ENCODE data around the gene PNCK. TPM values are rescaled to one million over a fixed set of nuclear protein-coding genes. Genes with fewer than 3 reads are reported as not detected.

The PNCK gene
- total RNA-seq, 1 donor from 2014 or later: 0.99 TPM

- DNase-seq: no peak
Measured at GRCh38 chrX:153626863-153627674, 46.5 kb downstream of the PNCK start.

GRCh38 chrX:153626025-153626633 lies 47.5 kb downstream of the PNCK start:
- no peak for DNase-seq

GRCh38 chrX:153625271-153626024 lies 48.2 kb downstream of the PNCK start:
- no peak for DNase-seq

- no peak for DNase-seq
Measured at GRCh38 chrX:153624196-153625091, 49.2 kb downstream of the PNCK start.

- no peak for DNase-seq
Measured at GRCh38 chrX:153623310-153624029, 50.1 kb downstream of the PNCK start.

GRCh38 chrX:153622661-153623309 lies 50.8 kb downstream of the PNCK start:
- no peak for DNase-seq

- DNase-seq: no peak
Measured at GRCh38 chrX:153621949-153622598, 51.5 kb downstream of the PNCK start.

GRCh38 chrX:153620576-153620975 lies 53.0 kb downstream of the PNCK start:
- DNase-seq: no peak

Small RNAs within 50 kb of the gene (small RNA-seq; reads per million reads assigned to genes)
- not detected for gene RN7SL687P (ENCODE audit: low replicate concordance)

Other genes starting within 250 kb of the PNCK start
- gene TREX2, start 227.8 kb downstream of the PNCK start, total RNA-seq: 6.1 TPM
- 12.9 TPM for gene HAUS7, start 203.2 kb downstream of the PNCK start, total RNA-seq
- 28.1 TPM for gene BGN, start 178.8 kb downstream of the PNCK start, total RNA-seq
- gene ATP2B3, start 156.2 kb downstream of the PNCK start, total RNA-seq: 0.10 TPM
- 11.1 TPM for gene CCNQ, start 74.7 kb downstream of the PNCK start, total RNA-seq
- 0.10 TPM for gene DUSP9, start 26.6 kb downstream of the PNCK start, total RNA-seq
- 22.0 TPM for gene SLC6A8, start 14.1 kb upstream of the PNCK start, total RNA-seq
- gene BCAP31, start 50.6 kb upstream of the PNCK start, total RNA-seq: 92.8 TPM
- gene ABCD1, start 51.0 kb upstream of the PNCK start, total RNA-seq: 4.0 TPM
- gene PLXNB3, start 90.4 kb upstream of the PNCK start, total RNA-seq: 2.2 TPM
- gene SRPK3, start 107.2 kb upstream of the PNCK start, total RNA-seq: 6.7 TPM
- gene IDH3G, start 120.6 kb upstream of the PNCK start, total RNA-seq: 26.6 TPM
- gene SSR4, start 120.9 kb upstream of the PNCK start, total RNA-seq: 99.7 TPM
- 3.1 TPM for gene PDZD4, start 156.7 kb upstream of the PNCK start, total RNA-seq
- gene L1CAM, start 212.4 kb upstream of the PNCK start, total RNA-seq: 3.6 TPM
- gene AVPR2, start 230.9 kb upstream of the PNCK start, total RNA-seq: 0.89 TPM